SK-N-SH (cell line): ENCODE data around the gene FOXL1. TPM values are rescaled to one million over a fixed set of nuclear protein-coding genes. Genes with fewer than 3 reads are reported as not detected.

ENCODE experiments used
- CTCF ChIA-PET: fragments of 300-600, 350-600 bp; formaldehyde crosslinking; extraction: SDS; loops from one replicate; lab custom pipeline; 2021; lab: Yijun Ruan, JAX
- POLR2A ChIA-PET: fragments of 350-600 bp; sonication (Branson Sonifier 250); formaldehyde crosslinking; extraction: SDS; loops from one replicate; lab custom pipeline; 2020; ENCODE audit warnings: antibody characterized with exemption, inconsistent platforms; lab: Yijun Ruan, JAX
- DNase-seq: peaks from one replicate; pipeline ENCODE4 v3.0.0; 2012
- H2AFZ ChIP-seq: fragments of 200-600 bp; sonication (generic); 2 replicates; pipeline ENCODE4 v1.8.1; 2016; ENCODE audit warnings: antibody characterized with exemption, mild to moderate bottlenecking, low read depth
- H3F3A ChIP-seq: fragments of 200-600 bp; sonication (generic); replicated peaks from 2 replicates; pipeline ENCODE3; 2016; ENCODE audit warnings: antibody characterized with exemption, mild to moderate bottlenecking; ENCODE audit not compliant: insufficient read depth
- H3K27ac ChIP-seq, 2 experiments: fragments of 200-500 bp in 1 of 2; fragments of 200-600 bp in 1 of 2; sonication (Bioruptor generic) in 1 of 2; sonication (generic), shearing (Covaris generic) in 1 of 2; 2 replicates each; pipeline versions ENCODE4 v1.5.1 to v1.6.1; 2014 to 2016; ENCODE audit warnings: low read depth in 2 of 2, inconsistent platforms in 1 of 2, low read length in 1 of 2, mild to moderate bottlenecking in 1 of 2, mixed read lengths in 1 of 2
- H3K27me3 ChIP-seq: fragments of 200-600 bp; sonication (generic), shearing (Covaris generic); 2 replicates; pipeline ENCODE4 v1.6.1; 2016; ENCODE audit warnings: mixed run types; ENCODE audit not compliant: insufficient read depth
- H3K36me3 ChIP-seq, 2 experiments: fragments of 200-500 bp in 1 of 2; fragments of 200-600 bp in 1 of 2; sonication (Bioruptor generic) in 1 of 2; sonication (generic) in 1 of 2; replicated peaks in 1 of 2; 2 replicates each; pipeline versions ENCODE3 to v1.5.1; 2014 to 2016; ENCODE audit warnings: low read length in 1 of 2, mild to moderate bottlenecking in 1 of 2; ENCODE audit not compliant: insufficient read depth in 2 of 2, control insufficient read depth in 1 of 2
- H3K4me1 ChIP-seq, 2 experiments: fragments of 200-500 bp in 1 of 2; fragments of 200-600 bp in 1 of 2; sonication (Bioruptor generic) in 1 of 2; sonication (generic), shearing (Covaris generic) in 1 of 2; 2 replicates each; pipeline versions ENCODE4 v1.5.1 to v1.6.1; 2014 to 2016; ENCODE audit warnings: low read depth in 1 of 2, low read length in 1 of 2, mixed run types in 1 of 2; ENCODE audit not compliant: insufficient read depth in 2 of 2, control insufficient read depth in 1 of 2
- H3K4me2 ChIP-seq: fragments of 200-600 bp; sonication (generic), shearing (Covaris generic); 2 replicates; pipeline ENCODE4 v1.6.1; 2017; ENCODE audit warnings: mixed run types
- H3K4me3 ChIP-seq, 2 experiments: fragments of 200-500 bp in 1 of 2; fragments of 200-600 bp in 1 of 2; sonication (Bioruptor generic) in 1 of 2; sonication (generic), shearing (Covaris generic) in 1 of 2; 2 replicates each; pipeline versions ENCODE4 v1.5.1 to v1.8.1; 2014 to 2016; ENCODE audit warnings: low read depth in 2 of 2, inconsistent platforms in 1 of 2, low read length in 1 of 2, mild to moderate bottlenecking in 1 of 2, mixed read lengths in 1 of 2, moderate library complexity in 1 of 2
- H3K79me2 ChIP-seq: fragments of 200-600 bp; sonication (generic); 2 replicates; pipeline ENCODE4 v1.8.1; 2017; ENCODE audit warnings: mild to moderate bottlenecking; ENCODE audit not compliant: insufficient read depth
- H3K9ac ChIP-seq: fragments of 200-600 bp; sonication (generic); 2 replicates; pipeline ENCODE4 v1.6.1; 2017; ENCODE audit warnings: mixed run types
- H3K9me2 ChIP-seq: fragments of 200-600 bp; sonication (generic); 2 replicates; pipeline ENCODE4 v1.6.1; 2017; ENCODE audit warnings: mixed run types
- H3K9me3 ChIP-seq: fragments of 200-600 bp; sonication (generic); 2 replicates; pipeline ENCODE4 v1.6.1; 2017; ENCODE audit warnings: mixed run types, mild to moderate bottlenecking, moderate library complexity
- H4K20me1 ChIP-seq: fragments of 200-600 bp; sonication (generic); 2 replicates; pipeline ENCODE4 v1.6.1; 2017; ENCODE audit warnings: mild to moderate bottlenecking, mixed run types; ENCODE audit not compliant: insufficient read depth
- EZH2phosphoT487 ChIP-seq: fragments of 200-600 bp; sonication (generic); IDR thresholded peaks from 2 replicates; pipeline ENCODE4 v1.6.1; 2017; ENCODE audit warnings: low read depth, mixed run types, mild to moderate bottlenecking, antibody characterized with exemption, moderate library complexity, borderline replicate concordance
- FOSL2 ChIP-seq: IDR thresholded peaks from 2 replicates; pipeline ENCODE4 v1.4.0; 2012; ENCODE audit warnings: low read depth, mild to moderate bottlenecking, moderate library complexity, borderline replicate concordance
- POLR2AphosphoS5 ChIP-seq: IDR thresholded peaks from 2 replicates; pipeline ENCODE4 v1.6.1; 2012; ENCODE audit warnings: low read depth, low read length
- RCOR1 ChIP-seq: fragments of 150-350 bp; IDR thresholded peaks from 2 replicates; pipeline ENCODE4 v1.6.1; 2017; ENCODE audit warnings: antibody characterized with exemption, low read length
- SMC3 ChIP-seq: IDR thresholded peaks from 2 replicates; pipeline ENCODE4 v1.6.1; 2012; ENCODE audit warnings: low read depth, low read length, improper control_type of control experiment
- YY1 ChIP-seq: IDR thresholded peaks from 2 replicates; pipeline ENCODE4 v1.4.0; 2012; ENCODE audit warnings: low read depth, mild to moderate bottlenecking
- WGBS: methylation state at CpG from one replicate; pipeline ENCODE4 v1.1.6; 2017; ENCODE audit warnings: low lambda C conversion rate; 5-methylcytosine and 5-hydroxymethylcytosine counted together
- polyA plus RNA-seq, 3 experiments: library from polyadenylated mRNA; depleted of rRNA; stranded (reverse); fragments of >200 nt; gene quantifications; 2 replicates each; pipeline ENCODE4 v1.2.3, GENCODE V29; 2012
- TF ChIP-seq, protein P1 (sequence below): fragments of 150-350 bp; IDR thresholded peaks from 2 replicates; pipeline ENCODE4 v1.6.1; 2016; ENCODE audit warnings: mild to moderate bottlenecking, low read depth, low read length
- TF ChIP-seq, protein P2 (sequence below): IDR thresholded peaks from 2 replicates; pipeline ENCODE4 v1.6.1; 2012; ENCODE audit warnings: mild to moderate bottlenecking, low read depth, low read length, moderate library complexity
- TF ChIP-seq, protein P3 (sequence below): IDR thresholded peaks from 2 replicates; pipeline ENCODE4 v1.4.0; 2012; ENCODE audit warnings: low read depth, borderline replicate concordance
- TF ChIP-seq, protein P4 (sequence below): IDR thresholded peaks from 2 replicates; pipeline ENCODE4 v1.4.0; 2012; ENCODE audit warnings: low read depth, borderline replicate concordance
- TF ChIP-seq, protein P5 (sequence below): IDR thresholded peaks from 2 replicates; pipeline ENCODE4 v1.4.0; 2012; ENCODE audit warnings: low read depth

The FOXL1 gene
- polyA plus RNA-seq, 1 of the 3 experiments (the other 2 are of a cell fraction), result 2.5 TPM

DNA sequence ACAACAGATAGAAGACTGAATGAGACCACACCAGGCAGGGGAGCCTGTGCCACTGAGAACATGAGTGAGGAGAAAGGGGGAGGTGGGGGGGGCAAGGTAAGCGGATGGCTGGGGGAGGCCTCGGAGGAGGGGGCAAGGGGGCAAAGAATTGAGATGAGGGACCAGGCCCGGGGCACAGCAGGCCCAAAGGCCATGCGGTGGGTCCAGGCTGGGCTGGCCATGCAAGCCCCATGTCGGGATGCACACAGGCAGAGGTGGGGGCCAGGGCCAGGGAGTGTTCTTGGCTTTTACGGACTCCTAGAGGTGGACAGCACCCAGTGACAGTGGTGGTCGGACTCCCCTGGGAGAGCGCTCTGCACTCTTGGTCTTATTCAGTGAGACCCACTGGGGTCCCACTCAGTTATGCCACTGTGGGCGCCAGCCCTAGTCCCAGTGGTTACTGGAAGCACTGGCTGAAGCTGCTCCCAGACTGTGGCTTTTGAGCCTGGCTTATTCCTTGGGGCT is 18.5 kb upstream of the FOXL1 start:
- Histone ChIP-seq H3K4me2 (no peak overlapping the region), H2AFZ (no peak overlapping the region), H3K4me3 (no peak overlapping the region), H3K4me1 (peaks cover 0 to 7% of the 10 kb centered on the region in 2 experiments; a peak in 2 of 4 replicates), H3F3A (peaks cover 19% of the 10 kb centered on the region), H3K27me3 (peaks cover 15% of the 10 kb centered on the region; the same call in 1 of the 2 replicates), H3K9ac (no peak overlapping the region), H3K27ac (no peak overlapping the region), H3K79me2 (no peaks in the 10 kb centered on the region), H4K20me1 (no peaks in the 10 kb centered on the region), H3K9me2 (no peaks in the 10 kb centered on the region), H3K36me3 (no peaks in the 10 kb centered on the region), H3K9me3 (no peaks in the 10 kb centered on the region)
- ChIA-PET CTCF (interaction anchor here (2.0 kb wide), 1 partner anchor 719 kb away, joined by 6 read pairs; no protein-coding TSS in a partner anchor), POLR2A (no interaction called here)
- 69% methylated on average over 5 of the region's 9 CpGs for WGBS
- no peak for TF ChIP-seq RCOR1
- no peak for TF ChIP-seq EZH2phosphoT487
- no peak for TF ChIP-seq FOSL2
- TF ChIP-seq, protein P1, sequence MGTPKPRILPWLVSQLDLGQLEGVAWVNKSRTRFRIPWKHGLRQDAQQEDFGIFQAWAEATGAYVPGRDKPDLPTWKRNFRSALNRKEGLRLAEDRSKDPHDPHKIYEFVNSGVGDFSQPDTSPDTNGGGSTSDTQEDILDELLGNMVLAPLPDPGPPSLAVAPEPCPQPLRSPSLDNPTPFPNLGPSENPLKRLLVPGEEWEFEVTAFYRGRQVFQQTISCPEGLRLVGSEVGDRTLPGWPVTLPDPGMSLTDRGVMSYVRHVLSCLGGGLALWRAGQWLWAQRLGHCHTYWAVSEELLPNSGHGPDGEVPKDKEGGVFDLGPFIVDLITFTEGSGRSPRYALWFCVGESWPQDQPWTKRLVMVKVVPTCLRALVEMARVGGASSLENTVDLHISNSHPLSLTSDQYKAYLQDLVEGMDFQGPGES, result no peak
- TF ChIP-seq, protein P2, sequence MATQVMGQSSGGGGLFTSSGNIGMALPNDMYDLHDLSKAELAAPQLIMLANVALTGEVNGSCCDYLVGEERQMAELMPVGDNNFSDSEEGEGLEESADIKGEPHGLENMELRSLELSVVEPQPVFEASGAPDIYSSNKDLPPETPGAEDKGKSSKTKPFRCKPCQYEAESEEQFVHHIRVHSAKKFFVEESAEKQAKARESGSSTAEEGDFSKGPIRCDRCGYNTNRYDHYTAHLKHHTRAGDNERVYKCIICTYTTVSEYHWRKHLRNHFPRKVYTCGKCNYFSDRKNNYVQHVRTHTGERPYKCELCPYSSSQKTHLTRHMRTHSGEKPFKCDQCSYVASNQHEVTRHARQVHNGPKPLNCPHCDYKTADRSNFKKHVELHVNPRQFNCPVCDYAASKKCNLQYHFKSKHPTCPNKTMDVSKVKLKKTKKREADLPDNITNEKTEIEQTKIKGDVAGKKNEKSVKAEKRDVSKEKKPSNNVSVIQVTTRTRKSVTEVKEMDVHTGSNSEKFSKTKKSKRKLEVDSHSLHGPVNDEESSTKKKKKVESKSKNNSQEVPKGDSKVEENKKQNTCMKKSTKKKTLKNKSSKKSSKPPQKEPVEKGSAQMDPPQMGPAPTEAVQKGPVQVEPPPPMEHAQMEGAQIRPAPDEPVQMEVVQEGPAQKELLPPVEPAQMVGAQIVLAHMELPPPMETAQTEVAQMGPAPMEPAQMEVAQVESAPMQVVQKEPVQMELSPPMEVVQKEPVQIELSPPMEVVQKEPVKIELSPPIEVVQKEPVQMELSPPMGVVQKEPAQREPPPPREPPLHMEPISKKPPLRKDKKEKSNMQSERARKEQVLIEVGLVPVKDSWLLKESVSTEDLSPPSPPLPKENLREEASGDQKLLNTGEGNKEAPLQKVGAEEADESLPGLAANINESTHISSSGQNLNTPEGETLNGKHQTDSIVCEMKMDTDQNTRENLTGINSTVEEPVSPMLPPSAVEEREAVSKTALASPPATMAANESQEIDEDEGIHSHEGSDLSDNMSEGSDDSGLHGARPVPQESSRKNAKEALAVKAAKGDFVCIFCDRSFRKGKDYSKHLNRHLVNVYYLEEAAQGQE, result no peak
- TF ChIP-seq SMC3, result no peak
- TF ChIP-seq, protein P3, sequence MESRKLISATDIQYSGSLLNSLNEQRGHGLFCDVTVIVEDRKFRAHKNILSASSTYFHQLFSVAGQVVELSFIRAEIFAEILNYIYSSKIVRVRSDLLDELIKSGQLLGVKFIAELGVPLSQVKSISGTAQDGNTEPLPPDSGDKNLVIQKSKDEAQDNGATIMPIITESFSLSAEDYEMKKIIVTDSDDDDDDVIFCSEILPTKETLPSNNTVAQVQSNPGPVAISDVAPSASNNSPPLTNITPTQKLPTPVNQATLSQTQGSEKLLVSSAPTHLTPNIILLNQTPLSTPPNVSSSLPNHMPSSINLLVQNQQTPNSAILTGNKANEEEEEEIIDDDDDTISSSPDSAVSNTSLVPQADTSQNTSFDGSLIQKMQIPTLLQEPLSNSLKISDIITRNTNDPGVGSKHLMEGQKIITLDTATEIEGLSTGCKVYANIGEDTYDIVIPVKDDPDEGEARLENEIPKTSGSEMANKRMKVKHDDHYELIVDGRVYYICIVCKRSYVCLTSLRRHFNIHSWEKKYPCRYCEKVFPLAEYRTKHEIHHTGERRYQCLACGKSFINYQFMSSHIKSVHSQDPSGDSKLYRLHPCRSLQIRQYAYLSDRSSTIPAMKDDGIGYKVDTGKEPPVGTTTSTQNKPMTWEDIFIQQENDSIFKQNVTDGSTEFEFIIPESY, result no peak
- no peak for TF ChIP-seq YY1
- TF ChIP-seq POLR2AphosphoS5, result no peak
- TF ChIP-seq, protein P4, sequence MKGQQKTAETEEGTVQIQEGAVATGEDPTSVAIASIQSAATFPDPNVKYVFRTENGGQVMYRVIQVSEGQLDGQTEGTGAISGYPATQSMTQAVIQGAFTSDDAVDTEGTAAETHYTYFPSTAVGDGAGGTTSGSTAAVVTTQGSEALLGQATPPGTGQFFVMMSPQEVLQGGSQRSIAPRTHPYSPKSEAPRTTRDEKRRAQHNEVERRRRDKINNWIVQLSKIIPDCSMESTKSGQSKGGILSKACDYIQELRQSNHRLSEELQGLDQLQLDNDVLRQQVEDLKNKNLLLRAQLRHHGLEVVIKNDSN, result no peak
- TF ChIP-seq, protein P5, sequence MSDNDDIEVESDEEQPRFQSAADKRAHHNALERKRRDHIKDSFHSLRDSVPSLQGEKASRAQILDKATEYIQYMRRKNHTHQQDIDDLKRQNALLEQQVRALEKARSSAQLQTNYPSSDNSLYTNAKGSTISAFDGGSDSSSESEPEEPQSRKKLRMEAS, result no peak
- no peak for DNase-seq
